Right hindlimb (tissue), 1 donor: ENCODE data around the gene ANKH.

Source experiments
- DNase-seq: peaks from one replicate; pipeline ENCODE4 v3.0.0-alpha.2; 2018

Gene ANKH

GRCh38 chr5:14757850-14758249, 113.7 kb downstream of the ANKH start:
- no peak for DNase-seq

- DNase-seq = no peak
Measured at GRCh38 chr5:14756478-14756877, 115.1 kb downstream of the ANKH start.

- no peak for DNase-seq
Measured at GRCh38 chr5:14753947-14754346, 117.6 kb downstream of the ANKH start.

DNA sequence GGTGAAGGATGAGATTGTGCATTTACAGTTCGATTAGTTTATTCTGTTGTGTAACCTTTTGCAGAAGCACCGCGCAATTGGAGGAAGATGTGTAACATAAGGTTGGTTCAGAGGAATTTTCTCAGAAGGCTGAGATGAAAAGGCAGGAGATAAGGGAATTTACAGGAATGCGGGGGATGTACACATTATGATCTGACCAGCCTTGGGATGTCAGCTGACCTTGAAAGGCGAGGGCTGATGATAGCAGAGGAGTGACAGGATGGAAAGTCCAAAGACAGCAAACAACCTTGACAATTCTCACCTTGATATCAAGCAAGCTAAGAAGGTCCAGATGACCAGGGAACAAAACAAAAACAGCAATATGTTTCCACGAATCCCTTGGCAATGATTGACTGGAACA, 118.3 kb downstream of the ANKH start:
- no peak for DNase-seq

DNA sequence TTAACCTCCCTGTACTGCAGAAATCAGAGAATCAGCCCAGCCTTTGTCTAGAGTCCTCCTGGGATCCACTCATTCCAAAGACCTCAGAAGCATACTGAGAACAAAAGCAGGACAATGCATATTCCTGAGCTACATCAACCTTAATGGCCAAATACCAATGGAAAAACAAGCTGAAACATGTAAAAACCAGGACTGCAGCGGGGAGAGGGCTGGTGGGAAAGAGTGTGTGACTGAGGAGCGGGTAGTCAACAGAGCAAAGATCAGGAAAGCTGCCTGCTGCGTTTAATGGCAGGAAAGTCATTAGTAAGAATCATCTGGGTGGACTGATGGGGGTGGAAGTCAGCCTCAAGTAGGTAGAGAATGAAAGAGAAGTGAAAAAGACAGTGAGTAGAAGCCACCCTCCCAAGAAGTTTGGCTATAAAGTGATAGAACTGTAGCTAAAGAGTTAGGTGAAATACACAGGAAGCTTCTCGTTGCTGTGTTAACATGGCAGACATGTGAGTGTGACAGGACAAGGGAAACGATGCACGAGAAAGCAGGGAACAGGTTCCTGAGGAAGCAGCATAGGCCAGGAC, 119.0 kb downstream of the ANKH start:
- DNase-seq = no peak

DNA sequence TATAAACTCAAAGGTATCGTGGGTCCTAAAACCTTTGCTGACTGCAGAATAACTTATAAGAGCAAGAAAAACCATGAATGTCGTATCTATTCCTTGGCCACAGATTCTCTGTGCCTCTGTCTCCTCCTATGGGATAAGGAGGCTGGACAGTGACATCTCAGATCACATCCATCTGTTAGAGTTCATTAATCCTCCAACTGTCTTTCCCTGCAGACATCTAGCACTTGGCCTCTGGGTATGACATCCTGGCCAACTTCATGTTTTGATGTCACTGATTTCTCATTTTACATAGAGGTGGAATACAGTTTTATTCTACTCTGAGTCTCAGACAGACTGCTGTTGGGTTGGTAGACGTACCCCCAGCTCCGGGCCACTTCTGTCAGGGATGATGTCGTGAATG, 120.9 kb downstream of the ANKH start:
- no peak for DNase-seq

GRCh38 chr5:14749579-14750101, 121.9 kb downstream of the ANKH start:
- no peak for DNase-seq

DNA sequence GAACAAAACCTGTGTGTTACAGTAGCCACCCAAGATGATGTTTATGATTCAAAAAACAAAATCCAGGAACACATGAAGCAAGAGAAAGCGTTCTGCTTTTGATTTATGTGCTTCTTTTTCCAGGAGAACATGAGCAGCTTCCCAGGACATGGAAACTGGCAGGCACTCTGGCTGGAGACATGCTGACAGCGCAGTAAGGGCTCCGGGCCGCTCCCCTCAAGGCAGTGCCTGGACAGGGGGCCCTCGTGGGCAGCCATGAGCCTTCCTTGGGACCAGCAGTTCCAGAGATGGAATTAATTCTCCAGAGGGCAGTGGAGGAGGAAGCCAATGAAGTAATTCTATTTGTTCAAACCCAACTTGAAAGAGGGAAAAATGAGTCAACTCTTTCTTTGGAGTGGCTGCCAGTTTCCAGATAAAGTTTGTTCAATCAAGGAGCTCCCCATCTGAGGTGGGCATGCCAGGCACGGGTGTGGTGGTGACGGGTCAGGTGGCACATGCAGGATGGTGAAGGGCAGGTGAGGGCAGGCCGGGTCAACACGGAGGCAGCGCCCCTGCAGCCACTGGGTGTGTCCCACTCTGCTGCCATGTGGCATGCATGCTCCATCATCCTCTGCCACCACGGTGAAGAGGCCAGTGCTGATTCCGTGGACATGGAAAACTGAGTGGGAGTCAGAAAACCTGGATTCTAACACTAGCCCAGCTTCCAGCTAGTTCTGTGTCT, 123.2 kb downstream of the ANKH start:
- peak; percentile 69 for DNase-seq

DNA sequence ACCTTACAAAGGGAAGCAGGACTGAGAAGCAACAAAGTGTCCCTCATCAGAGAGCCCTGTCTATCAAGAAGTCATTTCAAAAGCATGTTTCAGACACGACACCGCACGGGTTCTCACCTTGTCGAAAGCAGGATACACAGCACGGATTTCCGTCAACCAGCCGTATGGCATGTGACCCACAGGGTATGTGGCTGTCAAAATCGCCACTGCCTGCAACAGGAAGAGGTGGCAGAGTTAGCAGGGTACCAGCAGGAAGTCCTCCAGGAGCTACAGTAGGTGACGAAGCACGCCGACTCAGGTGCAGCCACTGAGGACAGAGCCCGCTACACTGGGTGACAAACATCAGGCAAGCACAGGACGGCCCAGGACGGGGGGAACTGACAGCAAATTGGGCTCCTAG, 125.8 kb downstream of the ANKH start:
- no peak for DNase-seq

DNA sequence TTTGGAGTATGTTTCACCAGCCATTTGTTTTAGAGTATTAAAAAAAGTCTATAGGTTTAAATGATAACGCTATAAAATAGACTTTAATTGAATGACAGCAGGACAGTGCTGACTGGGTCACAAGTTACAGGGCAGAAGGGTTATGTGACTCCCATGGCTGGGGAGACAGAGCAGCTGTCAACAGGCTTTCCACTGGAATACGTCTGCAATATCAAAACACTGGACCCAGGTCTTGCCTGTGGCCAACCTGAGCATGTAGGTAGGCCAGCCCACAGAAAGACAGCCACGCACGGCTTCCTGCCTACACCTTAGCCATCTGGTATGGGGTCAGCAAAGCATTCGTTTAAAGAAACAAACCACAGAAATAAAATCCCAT, 126.4 kb downstream of the ANKH start:
- DNase-seq = no peak

DNA sequence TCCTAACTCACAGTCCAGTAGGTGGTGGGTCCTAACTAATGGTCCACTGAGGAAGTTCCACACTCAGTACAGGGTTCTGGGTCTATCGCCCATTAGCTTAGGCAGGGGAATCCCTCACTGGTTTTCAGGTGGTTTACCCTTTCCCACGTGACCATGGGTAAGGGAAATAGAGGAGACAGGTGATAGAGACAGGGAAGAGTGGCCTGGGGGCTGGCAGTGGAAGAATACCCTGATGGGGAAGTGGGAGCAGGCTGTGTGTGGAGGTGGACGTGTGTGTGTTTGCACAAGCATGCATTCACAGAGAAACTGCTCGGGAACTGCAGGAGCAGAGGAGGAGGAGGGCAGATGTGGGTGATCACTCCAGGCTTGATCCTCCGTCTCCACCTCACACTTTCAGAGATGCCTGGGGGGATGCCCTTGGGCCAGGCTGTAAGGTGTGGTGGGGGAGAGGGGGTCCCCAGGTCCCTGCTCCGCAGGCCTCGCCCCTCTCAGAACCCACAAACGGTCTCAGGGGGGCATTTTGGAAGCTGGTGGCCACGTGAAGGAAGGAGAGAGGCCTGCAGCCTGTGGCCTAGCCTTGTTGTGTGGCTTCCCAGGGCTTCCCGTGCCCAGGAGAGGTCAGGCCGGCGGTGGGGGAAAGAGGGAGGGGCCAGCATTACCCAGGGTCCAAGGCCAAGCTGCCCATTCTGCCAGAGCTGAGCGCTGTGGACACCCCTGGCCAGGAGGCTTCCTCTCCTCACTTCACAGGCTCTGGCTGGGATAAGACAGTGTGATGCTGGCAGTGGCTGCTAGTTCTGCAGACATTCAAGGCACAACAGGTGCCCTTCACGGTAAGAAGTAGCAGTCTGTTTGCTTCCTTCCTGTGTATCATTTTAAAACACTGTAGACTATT, 127.0 kb downstream of the ANKH start:
- DNase-seq = no peak

GRCh38 chr5:14743601-14744295, 127.8 kb downstream of the ANKH start:
- no peak for DNase-seq

- no peak for DNase-seq
Measured at GRCh38 chr5:14742498-14742897, 129.1 kb downstream of the ANKH start.

DNA sequence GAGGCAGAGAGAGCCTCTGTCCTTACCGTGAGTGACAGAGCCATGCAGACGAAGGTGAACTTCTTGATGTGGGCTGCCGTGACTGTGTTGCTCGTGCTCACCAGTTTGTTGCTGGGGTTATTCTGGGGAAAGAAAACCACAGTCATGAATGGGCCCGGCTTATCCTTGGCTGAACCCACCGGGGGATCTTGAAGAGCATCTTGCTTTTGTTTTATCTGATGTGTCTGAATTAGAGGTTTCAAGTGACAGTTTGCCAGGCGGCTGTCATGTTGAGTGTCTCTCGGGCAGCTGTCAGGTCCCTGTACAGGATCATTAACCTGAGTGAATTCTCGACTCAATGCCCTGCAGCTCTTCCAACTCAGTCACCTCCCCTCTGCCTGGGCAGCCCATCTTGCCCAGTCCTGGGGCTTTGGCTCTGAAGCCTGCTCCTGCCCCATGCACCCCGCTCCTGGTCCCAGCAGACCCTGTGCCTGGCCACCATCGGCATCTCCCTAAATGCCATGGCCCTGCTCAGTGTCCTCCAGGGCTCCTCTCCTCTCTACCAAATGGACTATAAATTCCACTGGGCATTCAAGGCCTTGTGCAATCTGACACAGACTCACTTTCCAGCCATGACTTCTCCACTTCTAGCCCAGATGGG, 129.7 kb downstream of the ANKH start:
- DNase-seq = no peak

DNA sequence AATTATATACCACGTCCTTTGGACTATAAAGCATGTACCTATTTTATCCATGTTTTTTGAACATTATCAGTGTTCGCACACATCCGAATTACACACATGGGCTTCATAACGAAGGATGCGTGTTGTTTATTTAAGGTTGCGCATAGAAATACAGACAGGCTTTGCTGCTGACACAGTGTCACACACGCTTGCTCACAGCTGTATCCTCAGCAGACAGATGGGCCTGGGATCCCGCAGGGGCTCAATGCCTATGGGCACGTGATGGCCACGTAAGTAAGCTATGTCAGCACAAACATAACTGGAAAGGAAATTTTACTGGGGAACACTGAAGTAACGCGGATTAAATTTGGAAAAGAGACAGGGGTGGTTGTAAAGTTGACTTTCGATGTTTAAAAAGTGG, 130.4 kb downstream of the ANKH start:
- no peak for DNase-seq

DNA sequence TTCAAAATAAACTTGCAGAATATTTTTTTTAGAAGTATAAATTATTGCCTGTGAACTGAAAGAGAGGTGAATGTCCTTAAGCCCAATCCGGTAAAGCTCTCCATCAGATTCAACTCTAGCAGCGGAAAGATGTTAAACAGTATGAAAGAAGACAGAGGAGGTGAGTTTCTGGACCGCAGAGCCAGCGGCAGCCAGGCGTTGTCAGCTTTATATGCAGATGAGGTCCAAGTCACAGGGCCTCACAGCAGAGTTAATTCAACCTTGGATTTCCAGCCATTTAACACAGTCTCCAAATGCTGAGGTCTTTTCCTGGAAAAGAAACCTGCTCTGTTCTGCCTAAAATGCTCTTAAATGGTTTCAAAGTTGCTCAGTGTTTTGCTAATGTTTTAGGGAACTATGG, 131.6 kb downstream of the ANKH start:
- DNase-seq = no peak

DNA sequence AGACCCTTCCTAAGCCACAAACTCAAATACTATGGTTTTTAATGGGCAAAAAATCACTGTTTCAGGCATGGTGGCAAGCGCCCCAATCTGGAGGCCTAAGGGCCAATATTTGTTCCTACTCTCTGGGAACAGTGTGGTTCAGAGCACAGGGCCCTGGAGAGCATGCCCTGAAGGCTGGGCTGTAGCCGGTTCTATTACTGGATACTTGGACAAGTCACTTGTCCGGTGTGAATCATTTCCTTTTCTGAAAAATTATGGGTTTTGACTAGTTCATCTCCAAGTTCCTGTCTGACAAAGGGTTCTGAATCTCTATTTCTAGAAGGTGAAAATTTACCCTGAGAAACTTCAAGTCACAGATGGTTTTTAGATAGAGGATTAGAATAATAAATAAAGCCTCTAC, 132.0 kb downstream of the ANKH start:
- no peak for DNase-seq

DNA sequence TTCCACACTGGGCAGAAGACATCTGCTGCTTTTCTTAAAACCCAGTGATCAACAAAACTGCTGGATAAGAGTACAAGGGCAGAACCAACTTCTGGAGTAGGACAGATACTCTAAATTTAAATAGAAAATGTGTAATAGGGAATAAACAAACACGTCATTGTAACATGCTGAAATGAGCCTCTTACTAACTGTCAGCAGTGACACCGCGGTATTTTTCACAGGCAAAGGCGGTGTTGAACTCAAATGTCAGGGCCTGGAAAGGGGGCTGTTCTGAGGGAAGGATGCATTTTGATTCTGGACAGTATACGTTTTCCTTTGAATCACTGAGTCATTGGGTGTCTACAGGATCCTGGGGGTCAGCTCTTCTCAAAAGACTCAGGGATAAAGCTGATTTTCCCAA, 133.5 kb downstream of the ANKH start:
- DNase-seq = no peak

DNA sequence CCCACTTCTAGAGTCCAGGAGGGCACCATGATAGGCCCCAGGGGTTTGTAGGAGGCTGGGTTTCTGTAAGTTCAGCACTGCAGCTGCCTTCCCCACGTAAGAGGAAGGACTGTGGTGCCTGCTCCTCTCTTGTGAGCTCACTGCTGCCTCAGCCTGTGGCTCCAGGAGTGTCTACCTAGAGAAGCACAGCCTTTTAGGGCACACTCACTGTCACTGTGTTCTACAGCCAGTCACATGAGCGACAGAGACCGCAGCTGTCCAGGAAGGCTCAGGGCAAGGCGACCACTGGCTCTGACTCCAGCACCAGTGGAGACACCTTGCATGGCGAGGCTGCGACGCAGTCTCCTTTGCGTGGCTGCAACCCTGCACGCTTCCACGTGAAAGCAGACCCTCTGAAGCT, 134.3 kb downstream of the ANKH start:
- no peak for DNase-seq

GRCh38 chr5:14735944-14736343, 135.6 kb downstream of the ANKH start:
- DNase-seq = no peak

- DNase-seq = no peak
Measured at GRCh38 chr5:14734396-14734795, 137.2 kb downstream of the ANKH start.

- DNase-seq = no peak
Measured at GRCh38 chr5:14733661-14734060, 137.9 kb downstream of the ANKH start.

DNA sequence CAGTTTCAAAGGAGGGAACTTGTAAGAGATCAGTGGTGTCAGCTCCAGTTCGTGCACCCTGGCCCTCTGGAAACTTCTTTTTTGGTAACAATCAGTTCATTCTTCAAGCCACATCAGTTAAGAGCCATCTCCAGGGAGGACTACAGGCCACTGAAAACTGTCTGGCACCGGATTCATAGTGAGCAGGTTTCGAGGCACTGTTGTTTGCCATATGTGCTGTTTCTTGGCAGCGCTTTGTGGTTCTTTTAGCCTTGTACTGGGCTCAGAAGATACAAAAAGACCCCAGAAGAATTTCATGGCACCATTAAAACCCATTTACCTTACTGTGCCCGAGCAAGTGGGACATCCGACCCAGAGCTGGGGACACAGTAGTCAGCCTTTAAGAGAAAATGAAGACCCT, 138.6 kb downstream of the ANKH start:
- no peak for DNase-seq
